Neural crest cell (in vitro differentiated cells): ENCODE results near the gene ARL8A. TPM values are rescaled to one million over a fixed set of nuclear protein-coding genes. Genes with fewer than 3 reads are reported as not detected.

Source experiments
- DNase-seq: peaks from one replicate; pipeline ENCODE4 v3.0.0; 2021; ENCODE audit warnings: low read depth, mixed read lengths, low spot score
- H3K27ac Mint-ChIP-seq: one replicate; pipeline ENCODE4 v1.8.0; 2021; ENCODE audit warnings: mild to moderate bottlenecking, mixed read lengths; ENCODE audit not compliant: unreplicated experiment
- H3K27me3 Mint-ChIP-seq: 2 replicates; pipeline ENCODE4 v1.8.0; 2021; ENCODE audit warnings: low read depth, mild to moderate bottlenecking, mixed read lengths
- H3K36me3 Mint-ChIP-seq: 2 replicates; pipeline ENCODE4 v1.8.0; 2021; ENCODE audit warnings: low read depth, mild to moderate bottlenecking, mixed read lengths
- H3K4me1 Mint-ChIP-seq: 2 replicates; pipeline ENCODE4 v1.8.0; 2021; ENCODE audit warnings: mixed read lengths
- H3K4me3 Mint-ChIP-seq: one replicate; pipeline ENCODE4 v1.8.0; 2021; ENCODE audit warnings: mild to moderate bottlenecking, mixed read lengths
- H3K9me3 Mint-ChIP-seq: 2 replicates; pipeline ENCODE4 v1.8.0; 2021; ENCODE audit warnings: mixed read lengths
- CTCF ChIP-seq: fragments of 200-600 bp; sonication (generic); conservative IDR thresholded peaks from 2 replicates; pipeline ENCODE4 v1.5.0; 2021; ENCODE audit warnings: antibody characterized with exemption, mild to moderate bottlenecking
- total RNA-seq: library from RNA; stranded (reverse); gene quantifications from 2 replicates; pipeline ENCODE4 v1.2.1, GENCODE V29; 2021

ARL8A gene
- total RNA-seq, 1 donor from 2014 or later: 50.9 TPM

DNA sequence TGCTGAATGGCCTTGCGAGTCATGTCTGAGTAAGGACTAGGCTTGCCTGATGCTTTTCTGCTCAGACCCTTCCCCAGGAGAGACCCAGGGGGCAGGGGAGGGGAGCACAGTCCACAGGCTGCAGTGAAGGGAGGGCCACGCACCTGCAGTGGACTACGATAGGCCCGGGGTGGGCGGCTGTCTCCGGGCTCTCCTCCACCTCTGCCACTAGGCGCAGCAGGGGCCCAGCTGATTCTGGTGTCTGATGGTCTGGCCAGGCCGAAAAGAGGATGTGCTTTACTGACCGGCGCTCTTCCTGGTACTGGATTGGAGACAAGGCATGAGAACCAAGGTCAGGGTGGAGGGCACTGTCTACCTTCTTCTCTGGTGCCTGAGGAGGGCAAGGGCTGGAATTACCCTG lies 7.9 kb upstream of the ARL8A start:
- H3K4me1 Mint-ChIP-seq: peaks cover 5% of the 10 kb centered on the region
- H3K9me3 Mint-ChIP-seq: no peaks in the 10 kb centered on the region
- no peaks in the 10 kb centered on the region for H3K27me3 Mint-ChIP-seq
- H3K36me3 Mint-ChIP-seq: no peaks in the 10 kb centered on the region
- no peak overlapping the region for H3K27ac Mint-ChIP-seq
- H3K4me3 Mint-ChIP-seq: no peak overlapping the region
- DNase-seq: no peak
- TF ChIP-seq CTCF: no peak

GRCh38 chr1:202151045-202151444 lies 6.5 kb upstream of the ARL8A start:
- Mint-ChIP-seq H3K27ac (no peak overlapping the region), H3K27me3 (no peaks in the 10 kb centered on the region), H3K4me3 (no peak overlapping the region), H3K9me3 (no peaks in the 10 kb centered on the region), H3K4me1 (peaks cover 5% of the 10 kb centered on the region), H3K36me3 (no peaks in the 10 kb centered on the region)
- TF ChIP-seq CTCF: no peak
- no peak for DNase-seq

GRCh38 chr1:202150602-202151001 lies 6.1 kb upstream of the ARL8A start:
- H3K27me3 Mint-ChIP-seq: no peaks in the 10 kb centered on the region
- no peaks in the 10 kb centered on the region for H3K36me3 Mint-ChIP-seq
- DNase-seq: no peak
- no peak overlapping the region for H3K27ac Mint-ChIP-seq
- no peak overlapping the region for H3K4me3 Mint-ChIP-seq
- peaks cover 5% of the 10 kb centered on the region for H3K4me1 Mint-ChIP-seq
- no peaks in the 10 kb centered on the region for H3K9me3 Mint-ChIP-seq
- TF ChIP-seq CTCF: no peak

DNA sequence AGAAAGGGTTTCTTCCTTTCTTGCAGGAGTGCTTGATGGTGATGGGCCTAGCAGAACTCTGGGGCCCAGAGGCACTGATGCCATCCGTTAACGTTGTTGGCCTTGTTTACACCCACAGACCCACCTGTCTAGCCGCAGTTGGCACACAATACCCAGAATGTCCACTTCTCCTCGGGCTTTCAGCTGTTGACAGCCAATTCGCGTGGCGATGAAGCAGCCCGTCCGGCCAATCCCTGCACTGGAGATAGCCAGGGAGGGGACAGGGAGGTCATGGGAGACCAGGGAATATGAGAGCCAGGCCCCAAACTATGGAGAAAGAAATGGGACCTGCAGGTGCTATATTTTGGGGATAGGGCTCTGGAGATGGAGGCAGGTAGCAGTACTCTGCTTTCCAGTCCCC lies 5.7 kb upstream of the ARL8A start:
- H3K36me3 Mint-ChIP-seq: no peaks in the 10 kb centered on the region
- no peaks in the 10 kb centered on the region for H3K9me3 Mint-ChIP-seq
- peaks cover 8% of the 10 kb centered on the region for H3K4me1 Mint-ChIP-seq
- peaks cover 4% of the 10 kb centered on the region for H3K27me3 Mint-ChIP-seq
- DNase-seq: no peak
- peak overlapping the region; percentile 38 for H3K4me3 Mint-ChIP-seq
- no peak overlapping the region for H3K27ac Mint-ChIP-seq
- TF ChIP-seq CTCF: no peak

DNA sequence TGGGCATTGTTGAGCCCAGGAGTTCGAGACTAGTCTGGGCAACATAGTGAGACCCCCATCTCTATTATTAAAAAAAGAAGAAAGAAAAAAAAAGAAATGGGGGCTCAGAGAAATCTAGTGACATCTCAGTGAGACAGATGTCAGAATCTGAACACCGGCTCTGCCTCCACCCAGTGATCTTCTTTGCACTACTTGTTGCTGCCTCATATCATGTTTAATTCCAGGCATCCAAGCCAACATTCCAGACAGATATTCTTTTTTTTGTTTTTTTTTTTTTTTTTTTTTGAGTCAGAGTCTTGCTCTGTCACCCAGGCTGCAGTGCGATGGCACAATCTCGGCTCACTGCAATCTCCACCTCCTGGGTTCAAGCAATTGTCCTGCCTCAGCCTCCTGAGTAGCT lies 5.0 kb upstream of the ARL8A start:
- H3K9me3 Mint-ChIP-seq: no peaks in the 10 kb centered on the region
- no peak for DNase-seq
- H3K27ac Mint-ChIP-seq: no peak overlapping the region
- peaks cover 6% of the 10 kb centered on the region for H3K27me3 Mint-ChIP-seq
- H3K4me1 Mint-ChIP-seq: peaks cover 6% of the 10 kb centered on the region
- no peak for TF ChIP-seq CTCF
- H3K4me3 Mint-ChIP-seq: no peak overlapping the region
- H3K36me3 Mint-ChIP-seq: no peaks in the 10 kb centered on the region

- DNase-seq: no peak
- Mint-ChIP-seq H3K4me1 (peaks cover 10% of the 10 kb centered on the region), H3K27me3 (peaks cover 6% of the 10 kb centered on the region), H3K9me3 (no peaks in the 10 kb centered on the region), H3K27ac (no peak overlapping the region), H3K4me3 (no peak overlapping the region), H3K36me3 (no peaks in the 10 kb centered on the region)
- no peak for TF ChIP-seq CTCF
Observed at GRCh38 chr1:202148391-202148790, 3.9 kb upstream of the ARL8A start.
